Measurements from ENCODE around the gene ARVCF. TPM values are rescaled to one million over a fixed set of nuclear protein-coding genes. Genes with fewer than 3 reads are reported as not detected.

Gene ARVCF
- total RNA-seq, 3 donors from 2014 or later = 11.2 to 15.3 (median 15.1) TPM

DNA sequence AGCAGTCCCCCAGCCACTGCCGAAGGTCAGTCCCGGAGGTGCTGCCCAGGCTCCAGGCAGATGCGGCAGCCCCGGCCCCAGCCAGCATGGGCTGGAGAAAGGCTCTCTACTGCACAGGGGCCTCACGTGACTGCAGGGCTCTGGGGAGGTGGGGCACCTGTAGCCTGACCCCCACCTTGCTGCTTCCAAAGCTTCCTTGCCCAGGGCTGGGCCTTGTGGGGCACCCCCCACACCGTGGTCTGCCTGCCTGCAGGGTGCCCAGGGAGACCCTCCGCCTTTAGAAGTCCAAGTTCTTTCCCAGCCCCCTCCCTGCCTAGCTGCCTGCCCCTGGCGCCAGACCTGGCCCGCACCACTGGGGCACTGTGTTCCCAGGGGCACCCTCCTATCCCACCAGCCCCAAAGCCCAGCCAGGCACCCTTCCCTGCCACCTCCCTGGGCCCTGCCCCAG lies 46.6 kb downstream of the ARVCF start:
- H3K36me3 ChIP-seq (ENCODE audit: low read depth) = no peaks in the 10 kb centered on the region
- ATAC-seq = no peak
- TF ChIP-seq, protein P1, sequence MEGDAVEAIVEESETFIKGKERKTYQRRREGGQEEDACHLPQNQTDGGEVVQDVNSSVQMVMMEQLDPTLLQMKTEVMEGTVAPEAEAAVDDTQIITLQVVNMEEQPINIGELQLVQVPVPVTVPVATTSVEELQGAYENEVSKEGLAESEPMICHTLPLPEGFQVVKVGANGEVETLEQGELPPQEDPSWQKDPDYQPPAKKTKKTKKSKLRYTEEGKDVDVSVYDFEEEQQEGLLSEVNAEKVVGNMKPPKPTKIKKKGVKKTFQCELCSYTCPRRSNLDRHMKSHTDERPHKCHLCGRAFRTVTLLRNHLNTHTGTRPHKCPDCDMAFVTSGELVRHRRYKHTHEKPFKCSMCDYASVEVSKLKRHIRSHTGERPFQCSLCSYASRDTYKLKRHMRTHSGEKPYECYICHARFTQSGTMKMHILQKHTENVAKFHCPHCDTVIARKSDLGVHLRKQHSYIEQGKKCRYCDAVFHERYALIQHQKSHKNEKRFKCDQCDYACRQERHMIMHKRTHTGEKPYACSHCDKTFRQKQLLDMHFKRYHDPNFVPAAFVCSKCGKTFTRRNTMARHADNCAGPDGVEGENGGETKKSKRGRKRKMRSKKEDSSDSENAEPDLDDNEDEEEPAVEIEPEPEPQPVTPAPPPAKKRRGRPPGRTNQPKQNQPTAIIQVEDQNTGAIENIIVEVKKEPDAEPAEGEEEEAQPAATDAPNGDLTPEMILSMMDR (IDR thresholded peaks at IDR 0.05) = no peak

DNA sequence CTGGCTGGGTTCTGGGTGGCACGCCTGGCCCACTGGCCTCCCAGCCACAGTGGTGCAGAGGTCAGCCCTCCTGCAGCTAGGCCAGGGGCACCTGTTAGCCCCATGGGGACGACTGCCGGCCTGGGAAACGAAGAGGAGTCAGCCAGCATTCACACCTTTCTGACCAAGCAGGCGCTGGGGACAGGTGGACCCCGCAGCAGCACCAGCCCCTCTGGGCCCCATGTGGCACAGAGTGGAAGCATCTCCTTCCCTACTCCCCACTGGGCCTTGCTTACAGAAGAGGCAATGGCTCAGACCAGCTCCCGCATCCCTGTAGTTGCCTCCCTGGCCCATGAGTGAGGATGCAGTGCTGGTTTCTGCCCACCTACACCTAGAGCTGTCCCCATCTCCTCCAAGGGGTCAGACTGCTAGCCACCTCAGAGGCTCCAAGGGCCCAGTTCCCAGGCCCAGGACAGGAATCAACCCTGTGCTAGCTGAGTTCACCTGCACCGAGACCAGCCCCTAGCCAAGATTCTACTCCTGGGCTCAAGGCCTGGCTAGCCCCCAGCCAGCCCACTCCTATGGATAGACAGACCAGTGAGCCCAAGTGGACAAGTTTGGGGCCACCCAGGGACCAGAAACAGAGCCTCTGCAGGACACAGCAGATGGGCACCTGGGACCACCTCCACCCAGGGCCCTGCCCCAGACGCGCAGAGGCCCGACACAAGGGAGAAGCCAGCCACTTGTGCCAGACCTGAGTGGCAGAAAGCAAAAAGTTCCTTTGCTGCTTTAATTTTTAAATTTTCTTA lies 47.3 kb downstream of the ARVCF start:
- Histone ChIP-seq H3K36me3 (ENCODE audit: low read depth) (no peaks in the 10 kb centered on the region), H3K4me3 (no peak overlapping the region), H3K9me3 (no peaks in the 10 kb centered on the region), H3K4me1 (ENCODE audit: low read depth) (no peaks in the 10 kb centered on the region)
- ATAC-seq = no peak
- TF ChIP-seq, protein P1 (IDR thresholded peaks at IDR 0.05) = no peak
- peak in 1 of 3 donors; percentile 40 for DNase-seq
- intact Hi-C loops (cut with DNase I, micrococcal nuclease) = no loop called here

More for the DNA sequence above, 46.6 kb downstream of the ARVCF start:
- Histone ChIP-seq H3K9me3 (no peaks in the 10 kb centered on the region), H3K4me3 (no peak overlapping the region), H3K4me1 (ENCODE audit: low read depth) (no peaks in the 10 kb centered on the region)
- intact Hi-C loops (cut with DNase I, micrococcal nuclease) = loop anchor here (2.0 to 5.0 kb wide), 2 partner anchors 42 to 45 kb away; no protein-coding TSS in a partner anchor
- peak in 1 of 3 donors; percentile 45 for DNase-seq

DNA sequence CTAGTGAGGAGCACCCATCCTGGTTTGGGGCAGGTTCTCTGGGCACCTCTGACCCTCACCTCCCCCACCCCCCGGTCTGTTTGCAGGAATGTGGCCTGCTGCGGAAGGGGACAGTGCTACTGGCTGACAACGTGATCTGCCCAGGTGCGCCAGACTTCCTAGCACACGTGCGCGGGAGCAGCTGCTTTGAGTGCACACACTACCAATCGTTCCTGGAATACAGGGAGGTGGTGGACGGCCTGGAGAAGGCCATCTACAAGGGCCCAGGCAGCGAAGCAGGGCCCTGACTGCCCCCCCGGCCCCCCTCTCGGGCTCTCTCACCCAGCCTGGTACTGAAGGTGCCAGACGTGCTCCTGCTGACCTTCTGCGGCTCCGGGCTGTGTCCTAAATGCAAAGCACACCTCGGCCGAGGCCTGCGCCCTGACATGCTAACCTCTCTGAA lies 48.2 kb downstream of the ARVCF start:
- no peak for ATAC-seq
- TF ChIP-seq, protein P1 (IDR thresholded peaks at IDR 0.05) = no peak

DNA sequence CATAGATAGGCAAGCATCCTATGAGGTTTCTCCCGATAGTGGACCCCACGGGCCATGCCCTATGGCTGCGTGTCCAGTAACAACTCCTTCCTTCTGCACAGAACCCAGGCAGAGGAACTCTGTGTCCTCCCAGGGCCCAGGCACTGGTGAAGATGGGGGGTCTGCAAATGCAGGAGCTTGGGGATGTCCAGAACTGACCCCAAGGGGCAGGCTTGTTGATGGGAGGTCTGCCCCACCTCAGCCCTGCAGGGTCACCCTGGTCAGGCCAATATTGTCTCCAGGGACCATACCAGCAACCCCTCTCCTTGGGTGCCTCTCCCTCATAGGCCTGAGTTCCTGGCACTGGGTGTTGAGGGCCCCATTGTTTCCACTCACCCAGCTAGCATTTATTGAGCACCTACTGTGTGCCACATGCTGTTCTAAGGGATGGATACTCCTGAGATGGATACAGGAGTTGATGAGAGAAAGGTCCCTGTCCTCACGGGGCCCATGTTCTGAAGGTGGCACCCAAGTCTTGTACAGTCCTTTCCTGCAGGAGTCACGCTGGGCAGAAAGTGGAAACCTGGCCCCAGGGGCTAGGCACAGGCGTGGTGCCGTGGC lies 48.7 kb downstream of the ARVCF start:
- intact Hi-C loops (cut with DNase I, micrococcal nuclease) = no loop called here
- TF ChIP-seq, protein P1 (IDR thresholded peaks at IDR 0.05) = no peak
- ATAC-seq = no peak
- H3K4me3 ChIP-seq = no peak overlapping the region
- H3K9me3 ChIP-seq = no peaks in the 10 kb centered on the region
- peaks cover 2% of the 10 kb centered on the region for H3K36me3 ChIP-seq (ENCODE audit: low read depth)
- DNase-seq = no peak
- H3K4me1 ChIP-seq (ENCODE audit: low read depth) = peaks cover 6% of the 10 kb centered on the region

More for the DNA sequence above, 48.2 kb downstream of the ARVCF start:
- Histone ChIP-seq H3K4me3 (no peak overlapping the region), H3K4me1 (ENCODE audit: low read depth) (peaks cover 5% of the 10 kb centered on the region), H3K9me3 (no peaks in the 10 kb centered on the region), H3K36me3 (ENCODE audit: low read depth) (no peaks in the 10 kb centered on the region)
- intact Hi-C loops (cut with DNase I, micrococcal nuclease) = no loop called here
- peak in 1 of 3 donors; percentile 43 for DNase-seq

DNA sequence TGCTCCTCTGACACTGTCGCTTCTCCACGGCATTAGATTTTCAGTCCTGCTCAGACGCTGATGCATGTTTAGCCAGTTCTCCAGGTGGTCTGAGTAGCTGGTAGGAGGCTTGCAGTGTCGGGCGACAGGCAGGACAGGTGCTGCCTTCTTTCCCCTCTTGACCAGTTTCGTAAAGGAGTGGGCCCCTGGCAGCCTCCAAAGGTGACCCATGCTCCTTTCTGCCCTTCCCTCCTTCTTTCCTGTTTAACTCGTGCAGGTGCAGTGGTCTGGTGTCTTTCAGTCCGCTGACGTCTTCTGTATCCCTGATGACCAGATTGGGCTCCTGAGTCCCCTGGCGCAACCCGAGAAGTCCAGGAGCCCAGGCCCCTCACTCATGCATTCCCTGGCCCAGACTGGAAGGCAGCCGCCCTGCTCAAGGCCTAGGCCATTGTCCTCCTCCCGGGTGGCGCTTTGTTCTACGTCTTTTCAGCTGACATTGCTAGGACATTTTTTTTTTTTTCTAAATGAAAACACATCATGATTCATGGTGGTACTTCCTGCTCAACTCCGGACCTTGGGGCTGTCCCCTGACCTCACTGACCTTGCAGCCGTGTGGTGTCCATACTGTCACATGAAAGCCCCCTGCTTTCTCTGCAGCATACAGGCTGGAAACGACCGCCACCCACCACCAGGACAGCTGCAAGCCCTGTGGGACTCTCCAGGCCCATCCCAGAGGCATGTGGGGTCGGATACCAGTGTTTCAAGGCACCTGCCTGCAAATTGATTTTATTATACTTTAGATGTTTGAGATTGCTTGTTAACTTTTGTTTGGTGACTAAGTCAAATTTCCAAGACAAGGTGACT lies 49.5 kb downstream of the ARVCF start:
- Histone ChIP-seq H3K36me3 (ENCODE audit: low read depth) (peaks cover 3% of the 10 kb centered on the region), H3K9me3 (no peaks in the 10 kb centered on the region), H3K4me1 (ENCODE audit: low read depth) (peaks cover 14% of the 10 kb centered on the region), H3K4me3 (no peak overlapping the region)
- intact Hi-C loops (cut with DNase I, micrococcal nuclease) = no loop called here
- no peak for ATAC-seq
- no peak for DNase-seq
- TF ChIP-seq, protein P1 (IDR thresholded peaks at IDR 0.05) = no peak
